Suprapubic skin (tissue), 3 donors: ENCODE data around the gene TVP23C.
"Not testable (repeated sequence)": the region's sequence is repeated elsewhere in the genome, so short reads cannot be mapped to it uniquely, and the experiment has no call there.

Source experiments
- EP300 ChIP-seq: sonication (generic); formaldehyde crosslinking; IDR thresholded peaks from one replicate; pipeline ENCODE4 v1.6.1; 2017; ENCODE audit warnings: antibody characterized with exemption
- TF ChIP-seq, protein P1 (sequence below), 2 donors: fragments of 200-600 bp in 1 of 2; fragments of 450-650 bp in 1 of 2; sonication (generic) in 1 of 2; IDR thresholded peaks; one replicate each; pipeline ENCODE4 v1.5.1; 2016 to 2019; ENCODE audit warnings: antibody characterized with exemption in 2 of 2, mild to moderate bottlenecking in 1 of 2, moderate library complexity in 1 of 2

DNA sequence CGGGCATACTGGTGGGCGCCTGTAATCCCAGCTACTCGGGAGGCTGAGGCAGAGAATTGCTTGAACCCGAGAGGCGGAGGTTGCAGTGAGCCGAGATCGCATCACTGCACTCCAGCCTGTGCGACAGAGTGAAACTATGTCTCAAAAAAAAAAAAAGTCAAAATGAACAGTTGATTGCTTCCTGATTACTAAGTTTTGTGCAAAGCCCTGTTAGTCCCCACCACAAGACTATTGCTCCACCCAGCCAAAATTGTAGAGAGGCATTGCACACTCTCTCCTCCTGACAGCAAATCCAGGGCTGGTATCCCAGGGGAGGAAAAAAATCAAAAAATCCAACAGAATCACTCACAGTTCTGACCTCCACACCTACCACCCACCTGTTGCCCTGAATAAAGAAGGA is 29.7 kb upstream of the TVP23C start:
- TF ChIP-seq, protein P1, sequence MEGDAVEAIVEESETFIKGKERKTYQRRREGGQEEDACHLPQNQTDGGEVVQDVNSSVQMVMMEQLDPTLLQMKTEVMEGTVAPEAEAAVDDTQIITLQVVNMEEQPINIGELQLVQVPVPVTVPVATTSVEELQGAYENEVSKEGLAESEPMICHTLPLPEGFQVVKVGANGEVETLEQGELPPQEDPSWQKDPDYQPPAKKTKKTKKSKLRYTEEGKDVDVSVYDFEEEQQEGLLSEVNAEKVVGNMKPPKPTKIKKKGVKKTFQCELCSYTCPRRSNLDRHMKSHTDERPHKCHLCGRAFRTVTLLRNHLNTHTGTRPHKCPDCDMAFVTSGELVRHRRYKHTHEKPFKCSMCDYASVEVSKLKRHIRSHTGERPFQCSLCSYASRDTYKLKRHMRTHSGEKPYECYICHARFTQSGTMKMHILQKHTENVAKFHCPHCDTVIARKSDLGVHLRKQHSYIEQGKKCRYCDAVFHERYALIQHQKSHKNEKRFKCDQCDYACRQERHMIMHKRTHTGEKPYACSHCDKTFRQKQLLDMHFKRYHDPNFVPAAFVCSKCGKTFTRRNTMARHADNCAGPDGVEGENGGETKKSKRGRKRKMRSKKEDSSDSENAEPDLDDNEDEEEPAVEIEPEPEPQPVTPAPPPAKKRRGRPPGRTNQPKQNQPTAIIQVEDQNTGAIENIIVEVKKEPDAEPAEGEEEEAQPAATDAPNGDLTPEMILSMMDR (IDR thresholded peaks at IDR 0.05): not testable (repeated sequence)
- not testable (repeated sequence) for TF ChIP-seq EP300
